HL-60 (cell line): ENCODE data around the gene CCDC116.

Experiments
- CTCF ChIP-seq: IDR thresholded peaks from one replicate; pipeline ENCODE4 v1.5.1; 2011; ENCODE audit warnings: low read length, control low read depth, inconsistent platforms; ENCODE audit not compliant: insufficient read depth
- POLR2AphosphoS5 ChIP-seq: IDR thresholded peaks from 2 replicates; pipeline ENCODE4 v1.6.1; 2012; ENCODE audit warnings: low read depth
- REST ChIP-seq: IDR thresholded peaks from 2 replicates; pipeline ENCODE4 v1.6.1; 2012; ENCODE audit warnings: low read depth; ENCODE audit not compliant: insufficient replicate concordance
- SPI1 ChIP-seq: IDR thresholded peaks from 2 replicates; pipeline ENCODE4 v1.6.1; 2012; ENCODE audit warnings: low read depth, mild to moderate bottlenecking, borderline replicate concordance

GRCh38 chr22:21635771-21636510 is 3.4 kb downstream of the CCDC116 start:
- TF ChIP-seq REST (no peak), CTCF (no peak), POLR2AphosphoS5 (no peak), SPI1 (no peak)
